Activated naive CD4-positive, alpha-beta T cell treated with anti-CD3 and anti-CD28 coated beads, Interleukin-2, amount 50 U/mL, for 24 hours (primary cell): ENCODE data around the gene VPS51.

Source experiments
- H3K27ac Mint-ChIP-seq: one replicate; pipeline ENCODE4 v1.8.0; 2021; ENCODE audit warnings: mild to moderate bottlenecking, mixed read lengths
- H3K27me3 Mint-ChIP-seq: one replicate; pipeline ENCODE4 v1.8.0; 2021; ENCODE audit warnings: mixed read lengths
- H3K36me3 Mint-ChIP-seq: one replicate; pipeline ENCODE4 v1.8.0; 2021; ENCODE audit warnings: mixed read lengths
- H3K4me1 Mint-ChIP-seq: one replicate; pipeline ENCODE4 v1.8.0; 2021; ENCODE audit warnings: mixed read lengths
- H3K4me3 Mint-ChIP-seq: one replicate; pipeline ENCODE4 v1.8.0; 2021; ENCODE audit warnings: mild to moderate bottlenecking, mixed read lengths
- H3K9me3 Mint-ChIP-seq: one replicate; pipeline ENCODE4 v1.8.0; 2021; ENCODE audit warnings: mixed read lengths

VPS51 gene

GRCh38 chr11:65087216-65087615, 8.8 kb upstream of the VPS51 start:
- no peaks in the 10 kb centered on the region for H3K9me3 Mint-ChIP-seq
- H3K36me3 Mint-ChIP-seq = peaks cover 4% of the 10 kb centered on the region
- no peak overlapping the region for H3K4me3 Mint-ChIP-seq
- no peak overlapping the region for H3K27ac Mint-ChIP-seq
- no peaks in the 10 kb centered on the region for H3K27me3 Mint-ChIP-seq
- H3K4me1 Mint-ChIP-seq = peaks cover 15% of the 10 kb centered on the region

GRCh38 chr11:65087827-65088226, 8.2 kb upstream of the VPS51 start:
- H3K36me3 Mint-ChIP-seq = peaks cover 4% of the 10 kb centered on the region
- no peak overlapping the region for H3K27ac Mint-ChIP-seq
- no peaks in the 10 kb centered on the region for H3K9me3 Mint-ChIP-seq
- peaks cover 15% of the 10 kb centered on the region for H3K4me1 Mint-ChIP-seq
- no peaks in the 10 kb centered on the region for H3K27me3 Mint-ChIP-seq
- H3K4me3 Mint-ChIP-seq = no peak overlapping the region

GRCh38 chr11:65089621-65090020, 6.4 kb upstream of the VPS51 start:
- Mint-ChIP-seq H3K36me3 (peaks cover 4% of the 10 kb centered on the region), H3K4me1 (peaks cover 8% of the 10 kb centered on the region), H3K27ac (no peak overlapping the region), H3K27me3 (no peaks in the 10 kb centered on the region), H3K9me3 (no peaks in the 10 kb centered on the region), H3K4me3 (no peak overlapping the region)

GRCh38 chr11:65090628-65091027, 5.4 kb upstream of the VPS51 start:
- Mint-ChIP-seq H3K27me3 (no peaks in the 10 kb centered on the region), H3K4me1 (peaks cover 4% of the 10 kb centered on the region), H3K36me3 (peaks cover 4% of the 10 kb centered on the region), H3K4me3 (no peak overlapping the region), H3K27ac (no peak overlapping the region), H3K9me3 (no peaks in the 10 kb centered on the region)

GRCh38 chr11:65095427-65095826, 587 bp upstream of the VPS51 start:
- H3K27me3 Mint-ChIP-seq = no peaks in the 10 kb centered on the region
- H3K36me3 Mint-ChIP-seq = no peaks in the 10 kb centered on the region
- peaks cover 14% of the 10 kb centered on the region for H3K4me1 Mint-ChIP-seq
- H3K27ac Mint-ChIP-seq = peak overlapping the region; percentile 93
- no peaks in the 10 kb centered on the region for H3K9me3 Mint-ChIP-seq
- peak overlapping the region; percentile 90 for H3K4me3 Mint-ChIP-seq

- no peaks in the 10 kb centered on the region for H3K9me3 Mint-ChIP-seq
- peak overlapping the region; percentile 90 for H3K4me3 Mint-ChIP-seq
- H3K4me1 Mint-ChIP-seq = peaks cover 14% of the 10 kb centered on the region
- no peak overlapping the region for H3K27ac Mint-ChIP-seq
- H3K27me3 Mint-ChIP-seq = no peaks in the 10 kb centered on the region
- no peaks in the 10 kb centered on the region for H3K36me3 Mint-ChIP-seq
Measured at GRCh38 chr11:65096926-65097325, 912 bp downstream of the VPS51 start.

GRCh38 chr11:65100674-65101350, 4.8 kb downstream of the VPS51 start:
- no peaks in the 10 kb centered on the region for H3K36me3 Mint-ChIP-seq
- no peak overlapping the region for H3K27ac Mint-ChIP-seq
- no peak overlapping the region for H3K4me3 Mint-ChIP-seq
- H3K9me3 Mint-ChIP-seq = no peaks in the 10 kb centered on the region
- no peaks in the 10 kb centered on the region for H3K27me3 Mint-ChIP-seq
- peaks cover 29% of the 10 kb centered on the region for H3K4me1 Mint-ChIP-seq

- H3K27me3 Mint-ChIP-seq = no peaks in the 10 kb centered on the region
- H3K27ac Mint-ChIP-seq = no peak overlapping the region
- H3K36me3 Mint-ChIP-seq = peaks cover 2% of the 10 kb centered on the region
- peaks cover 31% of the 10 kb centered on the region for H3K4me1 Mint-ChIP-seq
- no peaks in the 10 kb centered on the region for H3K9me3 Mint-ChIP-seq
- no peak overlapping the region for H3K4me3 Mint-ChIP-seq
Measured at GRCh38 chr11:65102142-65103095, 6.4 kb downstream of the VPS51 start.

GRCh38 chr11:65103476-65103875, 7.5 kb downstream of the VPS51 start:
- H3K36me3 Mint-ChIP-seq = peaks cover 2% of the 10 kb centered on the region
- H3K4me3 Mint-ChIP-seq = no peak overlapping the region
- no peak overlapping the region for H3K27ac Mint-ChIP-seq
- H3K27me3 Mint-ChIP-seq = no peaks in the 10 kb centered on the region
- peaks cover 26% of the 10 kb centered on the region for H3K4me1 Mint-ChIP-seq
- no peaks in the 10 kb centered on the region for H3K9me3 Mint-ChIP-seq

GRCh38 chr11:65104628-65105027, 8.6 kb downstream of the VPS51 start:
- peaks cover 21% of the 10 kb centered on the region for H3K4me1 Mint-ChIP-seq
- H3K27me3 Mint-ChIP-seq = no peaks in the 10 kb centered on the region
- H3K9me3 Mint-ChIP-seq = no peaks in the 10 kb centered on the region
- no peak overlapping the region for H3K4me3 Mint-ChIP-seq
- H3K36me3 Mint-ChIP-seq = peaks cover 2% of the 10 kb centered on the region
- no peak overlapping the region for H3K27ac Mint-ChIP-seq

- Mint-ChIP-seq H3K27me3 (no peaks in the 10 kb centered on the region), H3K9me3 (no peaks in the 10 kb centered on the region), H3K27ac (no peak overlapping the region), H3K36me3 (peaks cover 2% of the 10 kb centered on the region), H3K4me1 (peaks cover 41% of the 10 kb centered on the region), H3K4me3 (no peak overlapping the region)
Measured at GRCh38 chr11:65107078-65107477, 11.1 kb downstream of the VPS51 start.

GRCh38 chr11:65107751-65108468, 11.9 kb downstream of the VPS51 start:
- no peak overlapping the region for H3K27ac Mint-ChIP-seq
- H3K36me3 Mint-ChIP-seq = peaks cover 2% of the 10 kb centered on the region
- no peaks in the 10 kb centered on the region for H3K27me3 Mint-ChIP-seq
- no peaks in the 10 kb centered on the region for H3K9me3 Mint-ChIP-seq
- no peak overlapping the region for H3K4me3 Mint-ChIP-seq
- H3K4me1 Mint-ChIP-seq = peaks cover 41% of the 10 kb centered on the region

- H3K36me3 Mint-ChIP-seq = peaks cover 2% of the 10 kb centered on the region
- H3K4me1 Mint-ChIP-seq = peaks cover 41% of the 10 kb centered on the region
- no peaks in the 10 kb centered on the region for H3K9me3 Mint-ChIP-seq
- no peaks in the 10 kb centered on the region for H3K27me3 Mint-ChIP-seq
- H3K4me3 Mint-ChIP-seq = no peak overlapping the region
- H3K27ac Mint-ChIP-seq = no peak overlapping the region
Measured at GRCh38 chr11:65108469-65109123, 12.6 kb downstream of the VPS51 start.

GRCh38 chr11:65109231-65110198, 13.5 kb downstream of the VPS51 start:
- H3K9me3 Mint-ChIP-seq = no peaks in the 10 kb centered on the region
- H3K4me1 Mint-ChIP-seq = peaks cover 43% of the 10 kb centered on the region
- H3K27ac Mint-ChIP-seq = no peak overlapping the region
- H3K36me3 Mint-ChIP-seq = peaks cover 4% of the 10 kb centered on the region
- H3K4me3 Mint-ChIP-seq = no peak overlapping the region
- no peaks in the 10 kb centered on the region for H3K27me3 Mint-ChIP-seq
